Transverse colon (tissue), 4 donors: ENCODE results near the gene MAL.

ENCODE experiments used
- EP300 ChIP-seq: sonication (generic); formaldehyde crosslinking; IDR thresholded peaks from one replicate; pipeline ENCODE4 v1.6.1; 2017; ENCODE audit warnings: antibody characterized with exemption, low read depth
- POLR2A ChIP-seq: fragments of 450-650 bp; IDR thresholded peaks from one replicate; pipeline ENCODE4 v1.6.1; 2016; ENCODE audit warnings: antibody characterized with exemption, mild to moderate bottlenecking, moderate library complexity
- POLR2AphosphoS5 ChIP-seq, 3 donors: sonication (generic); formaldehyde crosslinking; IDR thresholded peaks; one replicate each; pipeline ENCODE4 v1.6.1; 2016; ENCODE audit warnings: antibody characterized with exemption in 3 of 3
- TF ChIP-seq, protein P1 (sequence below), 5 experiments: fragments of 200-600 bp in 3 of 5; fragments of 450-650 bp in 2 of 5; sonication (generic) in 3 of 5; IDR thresholded peaks; 1 replicate in 2 of 5; 2 replicates in 3 of 5; pipeline ENCODE4 v1.5.1; 2016 to 2017; ENCODE audit warnings: antibody characterized with exemption in 5 of 5, inconsistent platforms in 3 of 5, mild to moderate bottlenecking in 2 of 5, moderate library complexity in 1 of 5

DNA sequence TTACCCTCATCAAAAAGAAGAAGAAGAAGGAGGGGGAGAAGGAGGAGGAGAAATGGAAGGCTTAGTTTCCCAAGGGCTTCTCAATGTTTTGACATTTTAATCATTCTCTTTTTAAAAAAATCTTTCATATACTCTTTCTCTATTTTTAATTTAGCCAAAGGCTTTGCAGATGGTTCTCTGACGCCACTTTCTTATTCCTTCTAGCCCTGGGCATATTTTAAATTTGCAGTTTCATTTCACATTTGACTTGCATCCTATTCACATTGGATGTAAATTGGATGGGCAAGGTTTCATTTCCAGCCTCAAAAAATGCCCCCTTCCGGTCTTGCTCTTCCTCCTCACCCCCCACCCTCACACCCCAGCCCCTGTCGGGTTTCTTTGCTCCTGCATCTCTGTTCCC lies 29.8 kb downstream of the MAL start:
- TF ChIP-seq, protein P1, sequence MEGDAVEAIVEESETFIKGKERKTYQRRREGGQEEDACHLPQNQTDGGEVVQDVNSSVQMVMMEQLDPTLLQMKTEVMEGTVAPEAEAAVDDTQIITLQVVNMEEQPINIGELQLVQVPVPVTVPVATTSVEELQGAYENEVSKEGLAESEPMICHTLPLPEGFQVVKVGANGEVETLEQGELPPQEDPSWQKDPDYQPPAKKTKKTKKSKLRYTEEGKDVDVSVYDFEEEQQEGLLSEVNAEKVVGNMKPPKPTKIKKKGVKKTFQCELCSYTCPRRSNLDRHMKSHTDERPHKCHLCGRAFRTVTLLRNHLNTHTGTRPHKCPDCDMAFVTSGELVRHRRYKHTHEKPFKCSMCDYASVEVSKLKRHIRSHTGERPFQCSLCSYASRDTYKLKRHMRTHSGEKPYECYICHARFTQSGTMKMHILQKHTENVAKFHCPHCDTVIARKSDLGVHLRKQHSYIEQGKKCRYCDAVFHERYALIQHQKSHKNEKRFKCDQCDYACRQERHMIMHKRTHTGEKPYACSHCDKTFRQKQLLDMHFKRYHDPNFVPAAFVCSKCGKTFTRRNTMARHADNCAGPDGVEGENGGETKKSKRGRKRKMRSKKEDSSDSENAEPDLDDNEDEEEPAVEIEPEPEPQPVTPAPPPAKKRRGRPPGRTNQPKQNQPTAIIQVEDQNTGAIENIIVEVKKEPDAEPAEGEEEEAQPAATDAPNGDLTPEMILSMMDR (IDR thresholded peaks at IDR 0.05): no peak
- TF ChIP-seq POLR2AphosphoS5 (IDR thresholded peaks at IDR 0.05) (no peak), POLR2A (no peak), EP300 (no peak)
